Neural progenitor cell (in vitro differentiated cells): Measurements from ENCODE around the gene AMN. TPM values are rescaled to one million over a fixed set of nuclear protein-coding genes. Genes with fewer than 3 reads are reported as not detected.

ENCODE experiments used
- DNase-seq: peaks from one replicate; pipeline ENCODE4 v3.0.0-alpha.2; 2016; ENCODE audit warnings: low spot score
- H2AFZ ChIP-seq: fragments of 200-600 bp; sonication (generic); replicated peaks from 2 replicates; pipeline ENCODE4 v1.6.1; 2016; ENCODE audit warnings: antibody characterized with exemption
- H3F3A ChIP-seq: fragments of 200-600 bp; sonication (generic); 2 replicates; pipeline ENCODE4 v1.6.1; 2016; ENCODE audit warnings: antibody characterized with exemption, low read depth
- H3K27ac ChIP-seq: fragments of 200-600 bp; sonication (generic); 2 replicates; pipeline ENCODE4 v1.5.1; 2016; ENCODE audit warnings: mild to moderate bottlenecking
- H3K27me3 ChIP-seq: fragments of 200-600 bp; sonication (generic); 2 replicates; pipeline ENCODE4 v1.6.1; 2016; ENCODE audit warnings: mild to moderate bottlenecking, moderate library complexity
- H3K36me3 ChIP-seq: fragments of 200-600 bp; sonication (generic); 2 replicates; pipeline ENCODE4 v1.5.1; 2016
- H3K4me1 ChIP-seq: fragments of 200-600 bp; sonication (generic); 2 replicates; pipeline ENCODE4 v1.6.1; 2016; ENCODE audit warnings: mixed run types
- H3K4me2 ChIP-seq: fragments of 200-600 bp; sonication (generic); 2 replicates; pipeline ENCODE4 v1.6.1; 2016
- H3K4me3 ChIP-seq: fragments of 200-600 bp; sonication (generic); 2 replicates; pipeline ENCODE4 v1.5.1; 2016
- H3K79me2 ChIP-seq: fragments of 200-600 bp; sonication (generic); 2 replicates; pipeline ENCODE4 v1.6.1; 2016; ENCODE audit warnings: low read depth
- H3K9ac ChIP-seq: fragments of 200-600 bp; sonication (generic); 2 replicates; pipeline ENCODE4 v1.6.1; 2016
- H3K9me3 ChIP-seq: fragments of 200-600 bp; sonication (generic); 2 replicates; pipeline ENCODE4 v1.5.1; 2016; ENCODE audit warnings: low read depth
- H4K20me1 ChIP-seq: fragments of 200-600 bp; sonication (generic); 2 replicates; pipeline ENCODE4 v1.6.1; 2016; ENCODE audit warnings: low read depth
- H3K27ac Mint-ChIP-seq: 3 replicates; pipeline ENCODE4 v1.8.0; 2021; ENCODE audit warnings: mixed read lengths
- H3K27me3 Mint-ChIP-seq: 2 replicates; pipeline ENCODE4 v1.8.0; 2022; ENCODE audit warnings: low read depth, mild to moderate bottlenecking, inconsistent platforms, moderate library complexity, mixed read lengths; ENCODE audit not compliant: insufficient read depth
- H3K36me3 Mint-ChIP-seq: 3 replicates; pipeline ENCODE4 v1.8.0; 2021; ENCODE audit warnings: mixed read lengths
- H3K4me1 Mint-ChIP-seq: 3 replicates; pipeline ENCODE4 v1.8.0; 2021; ENCODE audit warnings: mixed read lengths
- H3K4me3 Mint-ChIP-seq: 3 replicates; pipeline ENCODE4 v1.8.0; 2021; ENCODE audit warnings: mild to moderate bottlenecking, moderate library complexity, mixed read lengths
- H3K9me3 Mint-ChIP-seq: 3 replicates; pipeline ENCODE4 v1.8.0; 2020; ENCODE audit warnings: mixed read lengths
- CTCF ChIP-seq: fragments of 200-600 bp; sonication (generic); IDR thresholded peaks from 2 replicates; pipeline ENCODE4 v1.5.1; 2017; ENCODE audit warnings: antibody characterized with exemption, mild to moderate bottlenecking
- EZH2 ChIP-seq: fragments of 200-600 bp; sonication (generic); IDR thresholded peaks from 2 replicates; pipeline ENCODE4 v1.6.1; 2017; ENCODE audit warnings: antibody characterized with exemption, mild to moderate bottlenecking, moderate library complexity
- EZH2phosphoT487 ChIP-seq: fragments of 200-600 bp; sonication (generic); IDR thresholded peaks from 2 replicates; pipeline ENCODE4 v1.6.1; 2017; ENCODE audit warnings: antibody characterized with exemption
- total RNA-seq: library from RNA; depleted of rRNA; stranded (reverse); fragments of >200 nt; gene quantifications from 2 replicates; pipeline ENCODE4 v1.2.3, GENCODE V29; 2015; ENCODE audit warnings: low replicate concordance

Gene AMN
- total RNA-seq, 1 donor from 2014 or later, result not detected

- Histone ChIP-seq H3K27me3 (no peaks in the 10 kb centered on the region), H3K4me2 (no peak overlapping the region), H3K4me1 (peaks cover 10% of the 10 kb centered on the region), H3K9ac (no peak overlapping the region), H3K79me2 (no peaks in the 10 kb centered on the region), H3K9me3 (no peaks in the 10 kb centered on the region), H3K4me3 (no peak overlapping the region), H3F3A (peaks cover 14% of the 10 kb centered on the region), H3K36me3 (no peaks in the 10 kb centered on the region), H3K27ac (no peak overlapping the region), H4K20me1 (peaks cover 5% of the 10 kb centered on the region), H2AFZ (no peak overlapping the region)
- Mint-ChIP-seq H3K27me3 (no peaks in the 10 kb centered on the region), H3K4me1 (peaks cover 5% of the 10 kb centered on the region), H3K27ac (no peak overlapping the region), H3K9me3 (no peaks in the 10 kb centered on the region), H3K4me3 (no peak overlapping the region), H3K36me3 (peaks cover 26% of the 10 kb centered on the region)
- DNase-seq, result no peak
- TF ChIP-seq EZH2 (no peak), CTCF (peak; percentile 13)
These were observed 53.2 kb downstream of the AMN start for GRCh38 chr14:102975662-102976061.

- no peak overlapping the region for H3K9ac ChIP-seq
- no peak for DNase-seq
- Mint-ChIP-seq H3K27ac (no peak overlapping the region), H3K27me3 (no peaks in the 10 kb centered on the region), H3K36me3 (peaks cover 25% of the 10 kb centered on the region), H3K4me3 (no peak overlapping the region), H3K9me3 (no peaks in the 10 kb centered on the region), H3K4me1 (peaks cover 5% of the 10 kb centered on the region)
- H3K4me2 ChIP-seq, result peak overlapping the region; percentile 27
- peaks cover 10% of the 10 kb centered on the region for H3K4me1 ChIP-seq
- H3K4me3 ChIP-seq, result no peak overlapping the region
- H3K79me2 ChIP-seq, result no peaks in the 10 kb centered on the region
- no peaks in the 10 kb centered on the region for H3K36me3 ChIP-seq
- H4K20me1 ChIP-seq, result peaks cover 5% of the 10 kb centered on the region
- H3K9me3 ChIP-seq, result no peaks in the 10 kb centered on the region
- H3K27ac ChIP-seq, result peak overlapping the region; percentile 80
- peaks cover 14% of the 10 kb centered on the region for H3F3A ChIP-seq
- H3K27me3 ChIP-seq, result no peaks in the 10 kb centered on the region
- no peak for TF ChIP-seq EZH2phosphoT487
- no peak for TF ChIP-seq EZH2
- TF ChIP-seq CTCF, result no peak
- H2AFZ ChIP-seq, result no peak overlapping the region
These were observed 55.0 kb downstream of the AMN start for GRCh38 chr14:102977475-102977874.

- Histone ChIP-seq H3K4me1 (peaks cover 10% of the 10 kb centered on the region), H3K27me3 (no peaks in the 10 kb centered on the region), H3K9ac (no peak overlapping the region), H4K20me1 (no peaks in the 10 kb centered on the region), H3K4me3 (no peak overlapping the region), H3K27ac (no peak overlapping the region), H3F3A (peaks cover 7% of the 10 kb centered on the region), H3K79me2 (no peaks in the 10 kb centered on the region), H3K9me3 (no peaks in the 10 kb centered on the region), H3K36me3 (no peaks in the 10 kb centered on the region), H3K4me2 (no peak overlapping the region), H2AFZ (no peak overlapping the region)
- Mint-ChIP-seq H3K4me3 (no peak overlapping the region), H3K4me1 (peaks cover 5% of the 10 kb centered on the region), H3K27me3 (no peaks in the 10 kb centered on the region), H3K9me3 (no peaks in the 10 kb centered on the region), H3K36me3 (peaks cover 26% of the 10 kb centered on the region), H3K27ac (no peak overlapping the region)
- TF ChIP-seq CTCF (no peak), EZH2phosphoT487 (no peak), EZH2 (no peak)
- no peak for DNase-seq
These were observed 56.9 kb downstream of the AMN start for GRCh38 chr14:102979406-102979805.

DNA sequence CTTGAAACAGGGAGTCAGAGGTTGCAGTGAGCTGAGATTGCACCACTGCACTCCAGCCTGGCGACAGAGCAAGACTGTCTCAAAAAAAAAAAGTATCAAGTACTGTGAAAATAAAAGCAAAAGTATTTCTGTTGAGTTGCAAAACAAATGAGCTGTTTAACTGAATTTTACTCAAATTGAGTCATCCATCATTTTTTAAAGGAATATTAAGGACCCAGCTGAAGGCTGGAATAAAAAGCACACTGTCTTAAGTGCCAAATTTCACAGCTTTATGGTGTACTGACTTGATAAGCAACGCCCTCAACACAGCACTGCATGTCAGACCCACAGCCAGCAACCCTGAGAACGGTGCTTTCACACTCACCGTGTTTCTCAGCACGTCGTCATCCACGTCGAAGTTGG, 57.9 kb downstream of the AMN start:
- no peak overlapping the region for H3K27ac ChIP-seq
- no peaks in the 10 kb centered on the region for H4K20me1 ChIP-seq
- Mint-ChIP-seq H3K27ac (no peak overlapping the region), H3K9me3 (no peaks in the 10 kb centered on the region), H3K4me3 (no peak overlapping the region), H3K27me3 (no peaks in the 10 kb centered on the region), H3K36me3 (peaks cover 29% of the 10 kb centered on the region), H3K4me1 (peaks cover 5% of the 10 kb centered on the region)
- no peak overlapping the region for H3K4me2 ChIP-seq
- H2AFZ ChIP-seq, result no peak overlapping the region
- peaks cover 7% of the 10 kb centered on the region for H3F3A ChIP-seq
- TF ChIP-seq EZH2phosphoT487 (no peak), EZH2 (no peak), CTCF (no peak)
- H3K4me1 ChIP-seq, result peaks cover 10% of the 10 kb centered on the region
- no peak overlapping the region for H3K9ac ChIP-seq
- H3K27me3 ChIP-seq, result no peaks in the 10 kb centered on the region
- no peaks in the 10 kb centered on the region for H3K79me2 ChIP-seq
- DNase-seq, result no peak
- H3K4me3 ChIP-seq, result no peak overlapping the region
- H3K36me3 ChIP-seq, result no peaks in the 10 kb centered on the region
- H3K9me3 ChIP-seq, result no peaks in the 10 kb centered on the region
